ENCODE measurements around the gene DNAL4. TPM values are rescaled to one million over a fixed set of nuclear protein-coding genes. Genes with fewer than 3 reads are reported as not detected.

The DNAL4 gene
- total and polyA plus RNA-seq, 10 of the 15 experiments (the other 5 are each of a cell fraction or from before 2014, with no cell fraction given): 0.35 to 8.5 (median 6.3) TPM; not detected in 1

GRCh38 chr22:38733329-38733723 lies 60.6 kb downstream of the DNAL4 start (continued):
- TF ChIP-seq ZNF274 (IDR thresholded peaks at IDR 0.05; ENCODE audit: insufficient read depth, insufficient read length): no peak
- TF ChIP-seq CTCF (IDR thresholded peaks at IDR 0.05 in 2 of 3, conservative IDR thresholded peaks at IDR 0.05 in 1 of 3; ENCODE audit: control insufficient read depth in 2 of 3, extremely low read depth in 1 of 3, insufficient read depth in 1 of 3, low read depth in 3 of 3, low read length in 3 of 3): peak; percentile 74 to 86 (median 77)
- no peak for TF ChIP-seq SIX5 (IDR thresholded peaks at IDR 0.05; ENCODE audit: low read depth, low read length, severe bottlenecking)
- TF ChIP-seq ZNF384 (IDR thresholded peaks at IDR 0.05; ENCODE audit: borderline replicate concordance, low read depth, low read length): no peak
- no peak for TF ChIP-seq EP300 (IDR thresholded peaks at IDR 0.05; ENCODE audit: borderline replicate concordance in 1 of 2, control insufficient read depth in 1 of 2, low read depth in 2 of 2, low read length in 2 of 2)
- TF ChIP-seq POLR2AphosphoS5 (IDR thresholded peaks at IDR 0.05; ENCODE audit: low read length): peak; percentile 16; the same call in 1 of the 2 replicates
- TF ChIP-seq CHD1 (IDR thresholded peaks at IDR 0.05; ENCODE audit: low read depth, low read length): no peak
- TF ChIP-seq IRF5 (IDR thresholded peaks at IDR 0.05; ENCODE audit: borderline replicate concordance): no peak
- TF ChIP-seq ELK1 (IDR thresholded peaks at IDR 0.05; ENCODE audit: low read depth, low read length): no peak
- no peak for TF ChIP-seq NFYB (IDR thresholded peaks at IDR 0.05; ENCODE audit: insufficient read depth, low read depth, low read length)
- no peak for TF ChIP-seq CHD4 (IDR thresholded peaks at IDR 0.05)
- TF ChIP-seq PAX5 (IDR thresholded peaks at IDR 0.05; ENCODE audit: borderline replicate concordance, low read depth, low read length): no peak
- no peak for TF ChIP-seq TCF7 (IDR thresholded peaks at IDR 0.05; ENCODE audit: borderline replicate concordance)
- TF ChIP-seq POLR2A (IDR thresholded peaks at IDR 0.05; ENCODE audit: low read depth, low read length): peak; percentile 53
- no peak for TF ChIP-seq BCL11A (IDR thresholded peaks at IDR 0.05; ENCODE audit: low read depth, low read length)
- TF ChIP-seq USF1 (IDR thresholded peaks at IDR 0.05; ENCODE audit: borderline replicate concordance, extremely low read length, insufficient read depth, low read depth, low read length): no peak
- TF ChIP-seq FOXM1 (IDR thresholded peaks at IDR 0.05; ENCODE audit: low read depth, low read length): no peak; the same call in 1 of the 2 replicates
- no peak for TF ChIP-seq SUZ12 (IDR thresholded peaks at IDR 0.05; ENCODE audit: unreplicated experiment)
- TF ChIP-seq SRF (IDR thresholded peaks at IDR 0.05; ENCODE audit: low read depth in 2 of 2, low read length in 2 of 2): no peak
- TF ChIP-seq RAD21 (IDR thresholded peaks at IDR 0.05; ENCODE audit: insufficient read depth, low read depth, low read length): peak; percentile 50; the same call in 1 of the 2 replicates
- TF ChIP-seq MEF2B (IDR thresholded peaks at IDR 0.05; ENCODE audit: partially characterized antibody, poor library complexity, severe bottlenecking): no peak
- TF ChIP-seq BHLHE40 (IDR thresholded peaks at IDR 0.05; ENCODE audit: borderline replicate concordance in 1 of 2, low read depth in 2 of 2, low read length in 1 of 2): no peak
- TF ChIP-seq ESRRA (IDR thresholded peaks at IDR 0.05; ENCODE audit: low read length): no peak
- no peak for TF ChIP-seq IRF4 (IDR thresholded peaks at IDR 0.05; ENCODE audit: low read depth, low read length)
- no peak for TF ChIP-seq E2F4 (IDR thresholded peaks at IDR 0.05; ENCODE audit: low read depth, low read length)
- no peak for TF ChIP-seq SMAD1 (IDR thresholded peaks at IDR 0.05; ENCODE audit: low read depth, partially characterized antibody)
